ENCODE measurements around the gene PAK4.
A peak's percentile ranks its signal among the peaks of the same experiment; 100 is the strongest.
"Not testable (repeated sequence)": the region's sequence is repeated elsewhere in the genome, so short reads cannot be mapped to it uniquely, and the experiment has no call there.

Gene PAK4
- 5.3 to 9.1 (median 8.8) reads per million in 4 donors for total RNA-seq

DNA sequence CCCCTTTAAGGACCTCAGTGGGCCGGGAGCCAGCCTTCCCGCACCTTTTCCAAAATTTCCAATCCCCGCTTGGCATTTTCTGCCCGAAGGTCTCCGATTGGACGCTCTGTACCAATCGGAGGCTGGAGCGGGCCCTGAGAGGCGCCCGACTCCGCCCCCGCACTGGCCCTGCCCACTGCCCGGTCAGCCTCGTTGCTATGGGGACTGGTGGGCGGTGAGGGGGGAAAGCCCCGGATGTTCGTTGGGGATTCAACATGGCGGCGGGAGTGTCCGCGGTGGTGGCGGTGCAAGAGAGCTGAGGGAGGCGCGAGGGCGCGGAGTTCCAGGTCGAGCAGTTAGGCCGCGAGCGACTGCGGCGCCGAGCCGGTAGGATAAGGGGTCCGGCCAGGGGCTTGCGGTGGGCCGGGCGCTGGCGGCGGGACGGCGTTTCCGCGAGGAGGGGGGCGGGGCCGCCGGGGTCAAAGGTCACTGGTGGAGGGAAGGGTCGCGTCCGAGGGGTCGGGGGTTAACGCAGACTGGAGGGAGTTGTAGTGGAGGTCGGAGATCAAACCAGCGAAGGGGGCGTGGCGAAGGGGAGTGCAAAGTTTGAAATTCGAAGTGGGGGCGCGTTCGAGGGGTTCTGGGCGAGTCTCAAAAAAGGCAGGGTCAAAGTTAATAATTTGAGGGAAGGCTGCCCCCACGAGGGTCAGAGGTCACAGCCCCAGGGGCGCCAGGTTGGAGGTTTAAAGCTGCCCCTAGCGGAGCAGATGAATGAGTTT is at the start of gene PAK4:
PAK4 (plus strand) TSS at position 233 of the 758 bp plus-strand sequence. CDS start 43,768 bp downstream, outside the sequence.
- peak; percentile 89 to 97 (median 93) for DNase-seq

- DNase-seq, result no peak
Observed at GRCh38 chr19:39077323-39077722, 48.3 kb upstream of the PAK4 start.

DNA sequence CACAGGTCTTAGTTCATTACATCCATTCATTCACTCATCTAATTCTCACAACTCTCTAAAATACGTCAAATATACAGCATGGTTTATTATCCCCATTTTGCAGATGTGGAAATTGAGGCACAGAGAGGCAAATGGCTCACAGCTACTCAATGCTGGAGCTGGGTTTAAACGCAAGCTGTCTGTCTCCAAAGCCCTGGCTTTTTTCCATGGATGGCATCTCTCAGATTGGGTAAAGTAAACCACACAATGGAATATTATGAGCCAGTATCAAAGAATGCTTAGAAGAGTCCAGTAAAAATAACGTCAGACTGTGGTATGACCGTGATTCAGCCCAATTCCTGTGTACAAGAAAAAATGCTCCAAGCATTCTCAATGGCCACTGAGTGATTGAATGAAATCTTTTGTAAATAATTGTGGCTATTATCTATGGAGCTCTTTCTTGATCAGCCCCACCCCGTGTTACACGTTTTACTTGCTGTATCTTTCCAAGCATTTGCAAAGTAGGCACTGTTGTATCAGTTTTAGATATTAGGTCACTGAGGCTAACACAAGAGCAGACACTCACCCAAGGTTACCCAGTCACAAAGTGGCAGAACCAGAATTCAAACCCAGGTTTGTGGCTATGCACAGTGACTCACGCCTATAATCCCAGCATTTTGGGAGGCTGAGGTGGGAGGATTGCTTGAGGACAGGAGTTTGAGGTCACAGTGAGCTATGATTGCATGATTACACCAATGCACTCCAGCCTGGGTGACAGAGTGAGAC is 47.0 kb upstream of the PAK4 start:
- no peak for DNase-seq

- no peak for DNase-seq
Observed at GRCh38 chr19:39080431-39080830, 45.2 kb upstream of the PAK4 start.

GRCh38 chr19:39082167-39082566 is 43.4 kb upstream of the PAK4 start:
- DNase-seq, result no peak

DNA sequence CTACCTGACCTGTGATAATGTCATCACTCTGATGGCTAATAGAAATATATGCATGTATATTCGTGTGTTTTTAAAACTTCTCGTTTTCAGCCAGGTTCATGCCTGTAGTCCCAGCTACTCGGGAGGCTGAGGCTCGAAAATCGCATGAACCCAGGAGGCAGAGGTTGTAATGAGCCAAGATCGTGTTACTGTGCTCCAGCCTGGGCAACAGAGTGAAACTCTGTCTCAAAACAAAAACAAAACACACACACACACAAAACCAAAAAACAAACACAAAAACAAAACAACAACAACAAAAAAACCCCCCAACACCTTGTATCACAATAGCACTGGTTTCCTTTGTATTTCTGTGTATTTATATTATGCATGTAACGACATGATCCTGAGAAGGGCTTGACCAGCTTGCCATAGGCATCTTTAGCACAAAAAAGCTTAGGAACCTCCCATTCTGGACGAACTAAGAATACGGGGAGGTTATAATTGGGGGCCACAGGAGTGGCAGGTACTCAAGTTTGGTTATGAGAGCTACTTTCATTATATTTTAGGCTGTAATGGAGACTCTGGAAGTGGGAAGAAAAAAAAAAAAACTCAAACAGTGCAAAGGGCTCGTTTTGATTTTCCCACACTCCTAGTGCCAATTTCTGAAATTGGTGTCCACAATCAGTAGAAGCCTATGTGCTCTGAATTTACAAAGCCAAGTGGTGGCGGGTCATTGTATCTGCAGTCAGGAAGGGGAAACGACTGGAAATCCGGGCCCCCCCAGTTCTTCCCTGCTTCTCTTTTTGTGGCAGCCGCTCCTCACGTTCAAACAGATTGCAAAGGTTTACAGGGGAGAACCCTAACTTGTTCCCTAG is 42.6 kb upstream of the PAK4 start:
- DNase-seq, result no peak

DNA sequence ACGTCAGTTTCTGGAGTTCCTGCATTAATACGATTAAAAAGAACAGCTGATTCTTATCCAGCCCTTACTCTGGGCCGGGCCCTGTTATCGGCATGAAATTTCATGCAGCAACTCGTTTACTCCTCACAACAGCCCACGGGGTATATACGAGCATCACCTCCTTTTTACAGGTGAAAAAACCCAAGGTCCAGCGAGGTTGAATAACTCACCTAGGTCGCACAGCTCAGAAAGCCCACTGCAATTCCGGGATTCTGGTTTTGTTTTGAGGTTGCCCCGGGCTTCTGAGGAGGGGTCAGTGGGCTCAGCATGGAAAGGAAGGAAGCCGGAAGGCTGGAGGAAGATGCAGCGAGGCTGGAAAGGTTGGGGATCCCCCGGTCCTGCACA is 42.0 kb upstream of the PAK4 start:
- no peak for DNase-seq

GRCh38 chr19:39083983-39084731 is 41.4 kb upstream of the PAK4 start, which contains the start of gene ACP7:
TSS of gene ACP7 (plus strand) at chr19:39084368. CDS start at chr19:39085270, 902 bp downstream.
- peak in 1 of 5 donors; percentile 8 for DNase-seq

DNA sequence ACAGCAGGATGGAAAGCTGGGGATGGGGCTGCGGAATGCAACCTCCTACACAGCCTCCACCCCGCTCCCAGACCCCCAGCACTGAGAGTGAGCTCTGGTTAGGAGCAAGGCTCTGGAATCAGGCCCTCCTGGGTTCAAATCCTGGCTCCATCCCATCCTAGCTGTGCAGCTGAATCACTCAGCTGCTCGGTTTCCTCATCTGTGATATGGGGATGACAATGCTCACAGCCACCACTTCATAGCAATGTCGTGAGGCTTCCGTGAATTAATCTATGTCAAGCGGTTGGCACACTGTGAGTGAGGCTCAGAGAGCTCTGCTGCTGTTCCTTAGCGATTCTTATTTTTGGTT is 40.9 kb upstream of the PAK4 start:
- DNase-seq, result no peak

DNA sequence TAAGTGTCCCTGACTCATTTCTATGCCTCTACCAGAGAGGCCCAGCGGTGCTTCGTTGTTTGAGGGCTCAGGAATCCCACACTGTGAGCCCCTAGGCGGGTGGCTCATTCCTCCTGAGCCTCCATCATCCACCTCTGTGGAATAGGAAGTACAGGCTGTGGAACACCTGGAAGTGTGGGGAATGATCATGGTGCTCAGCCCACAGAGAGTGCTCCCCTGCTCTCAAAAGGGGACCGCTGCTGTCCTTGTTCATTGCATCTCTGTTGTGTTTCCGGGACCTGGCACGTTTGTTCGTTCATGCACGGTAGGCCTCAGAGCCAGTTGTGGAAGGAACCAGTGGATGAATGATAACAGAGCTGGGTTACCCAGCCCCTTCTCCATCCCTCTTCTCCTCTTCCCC is 40.2 kb upstream of the PAK4 start:
- no peak for DNase-seq

DNA sequence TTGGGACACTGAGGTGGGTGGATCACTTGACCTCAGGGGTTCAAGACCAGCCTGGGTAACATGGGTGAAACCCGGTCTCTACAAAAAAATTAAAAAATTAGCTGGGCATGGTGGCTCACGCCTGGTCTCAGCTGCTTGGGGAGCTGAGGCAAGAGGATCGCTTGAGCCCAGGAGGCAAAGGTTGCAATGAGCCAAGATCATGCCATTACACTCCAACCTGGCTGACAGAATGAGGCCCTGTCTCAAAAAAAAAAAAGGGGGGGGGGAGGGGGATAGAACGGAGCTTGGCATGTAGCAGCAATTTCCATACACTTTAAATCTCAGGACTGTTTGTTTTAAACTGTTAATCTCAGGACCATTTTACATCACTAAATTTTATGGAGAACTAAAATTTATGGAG is 39.2 kb upstream of the PAK4 start:
- DNase-seq, result no peak

GRCh38 chr19:39087907-39088686 is 37.5 kb upstream of the PAK4 start:
- no peak for DNase-seq

DNA sequence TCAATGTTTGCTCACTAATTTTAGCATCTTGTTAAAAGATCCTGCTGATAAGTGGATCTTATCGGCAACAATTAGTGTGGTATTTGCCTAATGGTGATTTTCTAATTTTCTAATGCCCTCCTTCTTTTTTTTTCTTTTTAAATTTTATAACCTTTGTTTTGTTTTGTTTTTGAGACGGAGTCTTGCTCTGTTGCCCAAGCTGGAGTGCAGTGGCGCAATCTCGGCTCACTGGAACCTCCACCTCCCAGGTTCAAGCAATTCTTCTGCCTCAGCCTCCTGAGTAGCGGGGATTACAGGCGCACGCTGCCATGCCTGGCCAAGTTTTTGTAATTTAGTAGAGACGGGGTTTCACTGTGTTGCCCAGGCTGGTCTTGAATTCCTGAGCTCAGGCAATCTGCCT is 35.6 kb upstream of the PAK4 start:
- DNase-seq, result not testable (repeated sequence)

- DNase-seq, result no peak
Observed at GRCh38 chr19:39090881-39091280, 34.7 kb upstream of the PAK4 start.

DNA sequence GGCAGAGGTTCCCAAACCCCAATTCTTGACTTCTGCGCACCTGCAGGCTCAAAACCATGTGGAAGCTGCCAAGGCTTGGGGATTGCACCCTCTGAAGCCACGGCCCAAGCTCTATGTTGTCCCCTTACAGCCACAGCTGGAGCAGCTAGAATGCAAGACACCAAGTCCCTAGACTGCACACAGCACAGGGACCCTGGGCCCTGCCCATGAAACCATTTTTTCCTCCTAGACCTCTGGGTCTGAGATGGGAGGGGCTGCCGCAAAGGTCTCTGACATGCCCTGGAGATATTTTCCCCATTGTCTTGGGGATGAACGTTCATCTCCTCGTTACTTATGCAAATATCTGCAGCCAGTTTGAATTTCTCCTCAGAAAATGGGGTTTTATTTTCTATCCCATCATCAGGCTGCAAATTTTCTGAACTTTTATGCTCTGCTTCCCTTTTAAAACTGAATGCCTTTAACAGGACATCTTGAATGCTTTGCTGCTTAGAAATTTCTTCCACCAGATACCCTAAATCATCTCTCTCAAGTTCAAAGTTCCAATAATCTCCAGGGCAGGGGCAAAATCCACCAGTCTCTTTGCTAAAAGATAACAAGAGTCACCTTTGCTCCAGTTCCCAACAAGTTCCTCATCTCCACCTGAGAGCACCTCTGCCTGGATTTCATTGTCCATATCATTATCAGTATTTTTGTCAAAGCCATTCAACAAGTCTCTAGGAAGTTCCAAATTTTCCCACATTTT is 29.6 kb upstream of the PAK4 start:
- DNase-seq, result not testable (repeated sequence)

- no peak for DNase-seq
Observed at GRCh38 chr19:39097299-39097698, 28.3 kb upstream of the PAK4 start.

DNA sequence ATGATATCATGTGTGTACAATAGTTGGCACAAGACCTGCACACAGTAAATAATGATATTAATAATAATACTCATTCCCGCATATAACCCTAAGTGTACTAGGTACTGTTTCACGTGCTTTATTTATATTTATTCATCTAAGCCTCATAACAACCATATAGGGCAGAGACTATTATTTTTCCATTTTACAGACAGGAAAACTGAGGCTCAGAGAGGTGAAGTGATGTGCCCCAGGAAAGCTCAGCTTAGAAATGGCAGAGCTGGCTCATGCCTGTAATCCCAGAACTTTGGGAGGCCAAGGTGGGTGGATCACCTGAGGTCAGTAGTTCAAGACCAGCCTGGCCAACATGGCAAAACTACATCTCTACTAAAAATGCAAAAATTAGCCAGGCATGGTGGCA is 27.9 kb upstream of the PAK4 start:
- DNase-seq, result no peak

- no peak for DNase-seq
Observed at GRCh38 chr19:39098365-39099269, 27.0 kb upstream of the PAK4 start.

GRCh38 chr19:39099341-39099740 is 26.2 kb upstream of the PAK4 start:
- no peak for DNase-seq

All from T-helper 1 cell (primary cell).